GM13976 (cell line): ENCODE data around the gene APOC3.
A peak's percentile ranks its signal among the peaks of the same experiment; 100 is the strongest.
"Not testable (repeated sequence)": the region's sequence is repeated elsewhere in the genome, so short reads cannot be mapped to it uniquely, and the experiment has no call there.

Source experiments
- DNase-seq: peaks from one replicate; pipeline ENCODE4 v3.0.0; 2012; ENCODE audit warnings: low spot score
- CTCF ChIP-seq: IDR thresholded peaks from 2 replicates; pipeline ENCODE4 v1.5.1; 2012; ENCODE audit warnings: borderline replicate concordance, mild to moderate bottlenecking; ENCODE audit not compliant: insufficient read depth; ENCODE audit errors: extremely low read depth, missing control alignments, control extremely low read depth
- in situ Hi-C: fragments of 300-500 bp; cut with MboI; formaldehyde crosslinking; loops from one replicate; pipeline ENCODE4 v1.12.0; 2022; ENCODE audit warnings: low sequenced_read_pairs, mixed read lengths, inconsistent platforms; ENCODE audit not compliant: unreplicated experiment

APOC3 gene

DNA sequence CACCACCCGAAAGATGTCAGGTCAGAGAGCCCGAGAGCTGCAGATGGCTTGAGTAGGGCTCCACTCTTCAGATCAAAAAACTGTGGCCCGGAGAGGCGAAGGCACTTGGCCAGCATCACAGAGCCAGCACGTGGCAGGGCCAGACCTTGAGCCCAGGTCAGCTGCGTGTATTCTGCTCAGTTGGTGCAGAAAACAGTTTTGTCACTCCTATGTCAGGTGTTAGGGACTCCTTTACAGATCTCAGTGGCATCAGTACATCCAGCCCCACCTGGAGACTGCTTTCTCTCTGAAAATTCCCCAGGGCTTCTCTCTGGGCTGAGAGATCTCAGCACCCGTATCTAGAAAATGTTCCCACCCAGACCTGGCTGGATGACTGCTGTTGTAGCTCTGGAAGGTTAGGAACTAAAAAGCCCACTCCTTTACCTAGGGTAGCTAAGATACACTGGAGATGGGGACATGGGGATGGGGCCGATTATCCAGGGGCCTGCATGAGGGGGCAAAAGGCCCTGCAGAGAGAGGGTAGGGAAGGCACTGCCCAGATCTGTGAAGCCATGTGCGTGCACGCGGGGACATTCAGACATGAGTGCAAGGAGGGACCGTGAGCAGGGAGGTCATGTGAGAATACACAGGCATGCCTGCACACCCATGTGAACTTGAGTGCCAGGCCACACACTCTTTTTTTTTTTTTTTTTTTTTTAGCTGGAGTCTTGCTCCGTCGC, 4.3 kb downstream of the APOC3 start:
- in situ Hi-C loops = no loop called here
- TF ChIP-seq CTCF = no peak
- no peak for DNase-seq

DNA sequence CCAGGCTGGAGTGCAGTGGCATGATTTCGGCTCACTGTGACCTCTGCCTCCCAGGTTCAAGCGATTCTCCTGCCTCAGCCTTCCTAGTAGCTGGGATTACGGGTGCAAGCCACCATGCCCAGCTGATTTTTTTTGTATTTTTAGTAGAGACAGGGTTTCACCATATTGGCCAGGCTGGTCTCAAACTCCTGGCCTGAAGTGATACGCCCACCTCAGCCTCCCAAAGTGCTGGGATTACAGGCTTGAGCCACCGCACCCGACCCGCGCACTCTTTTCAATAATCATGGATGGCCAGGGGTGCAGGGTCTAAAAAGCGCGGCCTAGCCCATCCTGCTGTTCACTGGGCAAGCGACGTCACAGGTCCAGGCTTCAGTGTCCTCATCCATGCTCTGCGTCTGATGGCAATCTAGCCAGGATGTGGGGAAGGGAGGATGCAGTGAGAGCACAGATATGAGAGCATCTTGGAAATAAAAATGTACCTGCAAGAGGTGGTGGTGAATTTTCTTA, 4.9 kb downstream of the APOC3 start:
- DNase-seq, in situ Hi-C loops: not testable (repeated sequence)

- no peak for TF ChIP-seq CTCF
- in situ Hi-C loops = no loop called here
- peak; percentile 55 for DNase-seq
Measured at GRCh38 chr11:116835042-116835772, 5.5 kb downstream of the APOC3 start.

- in situ Hi-C loops = no loop called here
- TF ChIP-seq CTCF = peak; percentile 65
- DNase-seq = peak; percentile 94
Measured at GRCh38 chr11:116835791-116836631, 6.3 kb downstream of the APOC3 start.

GRCh38 chr11:116836632-116836991, 6.9 kb downstream of the APOC3 start:
- no peak for DNase-seq
- TF ChIP-seq CTCF = no peak
- in situ Hi-C loops = no loop called here

DNA sequence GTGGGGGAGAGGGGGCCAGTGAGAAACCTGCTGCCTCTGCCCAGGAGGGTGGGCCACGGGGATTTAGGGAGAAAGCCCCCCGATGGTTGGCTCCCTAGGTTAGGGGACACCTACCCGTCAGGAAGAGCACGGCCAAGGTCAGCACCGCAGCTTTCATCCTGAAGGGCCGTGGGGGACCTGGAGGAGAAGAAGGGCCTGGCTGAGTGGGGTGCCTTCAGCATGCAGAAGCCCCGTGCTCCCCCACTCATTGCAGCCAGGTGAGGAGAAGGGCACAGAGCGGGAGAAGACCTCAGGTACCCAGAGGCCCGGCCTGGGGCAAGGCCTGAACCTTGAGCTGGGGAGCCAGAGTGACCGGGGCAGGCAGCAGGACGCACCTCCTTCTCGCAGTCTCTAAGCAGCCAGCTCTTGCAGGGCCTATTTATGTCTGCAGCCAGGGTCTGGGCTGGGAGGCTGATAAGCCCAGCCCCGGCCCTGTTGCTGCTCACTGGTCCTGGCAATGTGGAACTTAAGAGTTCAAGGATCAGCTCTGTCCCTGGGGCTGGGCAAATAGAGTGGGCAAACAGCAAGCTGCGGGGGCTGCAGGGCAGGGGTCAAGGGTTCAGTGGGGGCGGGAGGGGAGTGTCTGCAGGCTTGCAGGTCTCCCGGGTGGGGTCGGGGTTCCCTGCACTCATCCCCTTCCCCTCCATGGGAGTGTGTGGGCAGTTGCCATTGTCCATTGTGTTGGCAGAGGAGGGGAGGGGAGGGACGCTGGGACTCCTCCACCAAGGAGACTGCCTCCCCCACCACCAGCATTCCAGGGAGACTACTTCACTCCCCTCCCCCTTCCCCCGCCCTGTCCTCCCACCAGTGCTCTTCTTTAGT, 7.8 kb downstream of the APOC3 start, which contains the start of gene APOA1:
APOA1 (minus strand) TSS at position 392 of the 861 bp plus-strand sequence; CDS start at position 157, 235 bp downstream.
- DNase-seq = no peak
- in situ Hi-C loops = no loop called here
- TF ChIP-seq CTCF = no peak
